NCI-H1105 (cell line): ENCODE results near the gene HPF1.
"Not testable (repeated sequence)": the region's sequence is repeated elsewhere in the genome, so short reads cannot be mapped to it uniquely, and the experiment has no call there.

ENCODE experiments used
- DNase-seq: peaks from one replicate; lab custom pipeline; 2025; lab: John Stamatoyannopoulos, UW

Gene HPF1

GRCh38 chr4:169757575-169758184 lies at the start of gene HPF1:
Gene HPF1 (minus strand): TSS chr4:169757944. CDS start chr4:169757877, 67 bp downstream.
- peak; percentile 89 for DNase-seq

GRCh38 chr4:169806770-169807169 lies 49.0 kb upstream of the HPF1 start:
- not testable (repeated sequence) for DNase-seq

GRCh38 chr4:169803413-169803812 lies 45.7 kb upstream of the HPF1 start:
- no peak for DNase-seq

GRCh38 chr4:169802873-169803272 lies 45.1 kb upstream of the HPF1 start:
- DNase-seq: no peak

GRCh38 chr4:169800541-169800940 lies 42.8 kb upstream of the HPF1 start:
- DNase-seq: no peak

GRCh38 chr4:169799260-169799659 lies 41.5 kb upstream of the HPF1 start:
- DNase-seq: no peak

GRCh38 chr4:169795585-169795984 lies 37.8 kb upstream of the HPF1 start:
- no peak for DNase-seq

- peak; percentile 65 for DNase-seq
Observed at GRCh38 chr4:169791527-169792156, 33.9 kb upstream of the HPF1 start.

GRCh38 chr4:169791062-169791461 lies 33.3 kb upstream of the HPF1 start:
- DNase-seq: no peak

- DNase-seq: no peak
Observed at GRCh38 chr4:169774466-169775445, 17.0 kb upstream of the HPF1 start.

GRCh38 chr4:169773889-169774288 lies 16.1 kb upstream of the HPF1 start:
- DNase-seq: no peak

GRCh38 chr4:169771556-169772080 lies 13.9 kb upstream of the HPF1 start:
- not testable (repeated sequence) for DNase-seq

GRCh38 chr4:169770416-169770815 lies 12.7 kb upstream of the HPF1 start:
- no peak for DNase-seq

GRCh38 chr4:169768385-169768784 lies 10.6 kb upstream of the HPF1 start:
- no peak for DNase-seq

- no peak for DNase-seq
Observed at GRCh38 chr4:169766741-169767140, 9.0 kb upstream of the HPF1 start.

- DNase-seq: no peak
Observed at GRCh38 chr4:169765835-169766234, 8.1 kb upstream of the HPF1 start.

GRCh38 chr4:169761846-169762245 lies 4.1 kb upstream of the HPF1 start:
- DNase-seq: no peak

GRCh38 chr4:169758401-169758962 lies 738 bp upstream of the HPF1 start:
- DNase-seq: no peak

GRCh38 chr4:169756971-169757574 lies 671 bp downstream of the HPF1 start:
- DNase-seq: no peak

- DNase-seq: no peak
Observed at GRCh38 chr4:169745291-169745690, 12.5 kb downstream of the HPF1 start.

GRCh38 chr4:169744601-169745000 lies 13.1 kb downstream of the HPF1 start:
- DNase-seq: no peak

GRCh38 chr4:169741569-169741968 lies 16.2 kb downstream of the HPF1 start:
- DNase-seq: no peak
